HEK293 (cell line): ENCODE measurements around the gene ZNF223.

ENCODE experiments used
- EGR2 ChIP-seq: fragments of 450-650 bp; formaldehyde crosslinking; IDR thresholded peaks from 2 replicates; pipeline ENCODE4 v1.5.1; 2016; ENCODE audit warnings: low read depth, missing biosample characterization, missing genetic modification characterization
- GLI4 ChIP-seq: fragments of 450-650 bp; formaldehyde crosslinking; IDR thresholded peaks from 2 replicates; pipeline ENCODE4 v1.5.1; 2016; ENCODE audit warnings: missing biosample characterization, missing genetic modification characterization
- ZFP3 ChIP-seq: fragments of 450-650 bp; formaldehyde crosslinking; IDR thresholded peaks from 2 replicates; pipeline ENCODE4 v1.5.1; 2016; ENCODE audit warnings: low read depth, missing biosample characterization, missing genetic modification characterization
- ZNF155 ChIP-seq: fragments of 450-650 bp; formaldehyde crosslinking; IDR thresholded peaks from 2 replicates; pipeline ENCODE4 v1.5.1; 2016; ENCODE audit warnings: missing biosample characterization, missing genetic modification characterization
- ZNF19 ChIP-seq: fragments of 450-650 bp; formaldehyde crosslinking; IDR thresholded peaks from 2 replicates; pipeline ENCODE4; 2016; ENCODE audit warnings: missing biosample characterization, missing genetic modification characterization, low read depth
- ZNF394 ChIP-seq: fragments of 450-650 bp; formaldehyde crosslinking; IDR thresholded peaks from 2 replicates; pipeline ENCODE4 v1.5.1; 2016; ENCODE audit warnings: missing biosample characterization, missing genetic modification characterization, mild to moderate bottlenecking, moderate library complexity, borderline replicate concordance
- ZNF510 ChIP-seq: fragments of 450-650 bp; formaldehyde crosslinking; IDR thresholded peaks from 2 replicates; pipeline ENCODE4 v1.5.1; 2018; ENCODE audit warnings: mild to moderate bottlenecking, missing genetic modification characterization, missing biosample characterization; ENCODE audit not compliant: insufficient replicate concordance
- ZNF549 ChIP-seq: fragments of 450-650 bp; IDR thresholded peaks from 2 replicates; pipeline ENCODE4 v1.5.1; 2018; ENCODE audit warnings: missing biosample characterization, missing genetic modification characterization, mild to moderate bottlenecking, inconsistent platforms, moderate library complexity
- ZNF610 ChIP-seq: fragments of 450-650 bp; formaldehyde crosslinking; IDR thresholded peaks from 2 replicates; pipeline ENCODE4 v1.5.1; 2016; ENCODE audit warnings: missing biosample characterization, missing genetic modification characterization, borderline replicate concordance
- ZNF626 ChIP-seq: fragments of 450-650 bp; sonication (Bioruptor Pico); formaldehyde crosslinking; IDR thresholded peaks from 2 replicates; pipeline ENCODE4 v1.5.1; 2018; ENCODE audit warnings: missing biosample characterization, missing genetic modification characterization, inconsistent platforms
- ZNF777 ChIP-seq: fragments of 450-650 bp; formaldehyde crosslinking; IDR thresholded peaks from 2 replicates; pipeline ENCODE4 v1.5.1; 2017; ENCODE audit warnings: missing biosample characterization, missing genetic modification characterization, borderline replicate concordance
- ZNF792 ChIP-seq: fragments of 450-650 bp; formaldehyde crosslinking; IDR thresholded peaks from 2 replicates; pipeline ENCODE4 v1.5.1; 2016; ENCODE audit warnings: missing biosample characterization, missing genetic modification characterization
- TF ChIP-seq, protein P1 (sequence below): fragments of 450-650 bp; formaldehyde crosslinking; IDR thresholded peaks from 2 replicates; pipeline ENCODE4 v1.5.1; 2016; ENCODE audit warnings: missing biosample characterization, missing genetic modification characterization
- TF ChIP-seq, protein P2 (sequence below): fragments of 450-650 bp; formaldehyde crosslinking; IDR thresholded peaks from 2 replicates; pipeline ENCODE4 v1.5.1; 2017; ENCODE audit warnings: missing biosample characterization, mild to moderate bottlenecking, missing genetic modification characterization, moderate library complexity
- TF ChIP-seq, protein P3 (sequence below): fragments of 450-650 bp; formaldehyde crosslinking; IDR thresholded peaks from 2 replicates; pipeline ENCODE4 v1.5.1; 2017; ENCODE audit warnings: missing biosample characterization, missing genetic modification characterization
- TF ChIP-seq, protein P4 (sequence below): fragments of 450-650 bp; formaldehyde crosslinking; IDR thresholded peaks from 2 replicates; pipeline ENCODE4 v1.5.1; 2016; ENCODE audit warnings: missing biosample characterization, missing genetic modification characterization
- TF ChIP-seq, protein P5 (sequence below): fragments of 450-650 bp; formaldehyde crosslinking; IDR thresholded peaks from 2 replicates; pipeline ENCODE4 v1.5.0; 2017; ENCODE audit warnings: missing biosample characterization, missing genetic modification characterization, borderline replicate concordance
- TF ChIP-seq, protein P6 (sequence below): fragments of 450-650 bp; formaldehyde crosslinking; IDR thresholded peaks from 2 replicates; pipeline ENCODE4 v1.5.1; 2016; ENCODE audit warnings: missing biosample characterization, missing genetic modification characterization, borderline replicate concordance

Gene ZNF223

DNA sequence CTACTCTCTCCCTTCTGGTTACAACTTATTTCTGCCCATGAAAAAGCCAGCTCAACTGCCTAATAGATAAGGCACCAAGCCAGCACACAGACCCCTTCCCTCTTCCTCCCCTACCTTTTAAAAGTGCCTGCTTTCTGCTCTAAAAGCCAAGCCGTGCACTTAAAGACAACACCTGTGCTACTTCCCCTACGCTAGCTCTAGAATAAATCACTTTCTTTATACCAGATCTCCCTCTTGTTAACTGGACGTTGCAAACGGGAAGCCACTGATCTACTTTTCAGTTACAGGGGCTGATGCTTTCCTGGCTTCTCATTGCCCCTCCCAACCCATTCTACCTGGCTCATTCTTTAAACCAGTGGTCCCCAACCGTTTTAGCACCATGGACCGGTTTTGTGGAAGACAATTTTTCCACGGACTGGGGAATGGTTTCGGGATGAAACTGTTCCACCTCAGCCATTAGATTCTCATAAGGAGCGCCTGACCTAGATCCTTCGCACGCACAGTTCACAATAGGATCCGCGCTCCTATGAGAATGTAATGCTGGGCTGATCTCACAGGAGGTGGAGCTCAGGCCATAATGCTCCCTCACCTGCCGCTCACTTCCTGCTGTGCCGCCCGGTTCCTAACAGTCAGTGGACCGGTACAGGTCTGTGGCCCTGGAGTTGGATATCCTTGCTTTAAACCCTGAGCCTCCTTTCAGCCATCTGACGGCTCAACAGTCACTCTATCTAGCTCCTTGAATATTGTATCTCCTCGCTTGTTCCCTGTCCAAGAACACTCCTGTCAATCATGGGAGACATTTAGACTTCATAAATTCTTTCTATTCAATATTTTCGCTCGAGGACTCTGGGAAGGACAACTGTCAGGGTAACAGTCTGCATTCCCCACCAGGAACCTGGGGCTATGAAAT lies 841 bp upstream of the ZNF223 start (continued):
- TF ChIP-seq ZNF155 (tag by site-specific recombination) (no peak; the same call in 1 of the 2 replicates), ZNF19 (tag by site-specific recombination) (no peak), ZFP3 (no peak), ZNF777 (tag by site-specific recombination) (no peak), ZNF626 (tag by site-specific recombination) (no peak), ZNF394 (tag by site-specific recombination) (no peak), ZNF610 (tag by site-specific recombination) (no peak), EGR2 (tag by site-specific recombination) (no peak), GLI4 (no peak), ZNF792 (tag by site-specific recombination) (no peak), ZNF549 (tag by site-specific recombination) (peak; percentile 95), ZNF510 (tag by site-specific recombination) (no peak)
- TF ChIP-seq, protein P1, sequence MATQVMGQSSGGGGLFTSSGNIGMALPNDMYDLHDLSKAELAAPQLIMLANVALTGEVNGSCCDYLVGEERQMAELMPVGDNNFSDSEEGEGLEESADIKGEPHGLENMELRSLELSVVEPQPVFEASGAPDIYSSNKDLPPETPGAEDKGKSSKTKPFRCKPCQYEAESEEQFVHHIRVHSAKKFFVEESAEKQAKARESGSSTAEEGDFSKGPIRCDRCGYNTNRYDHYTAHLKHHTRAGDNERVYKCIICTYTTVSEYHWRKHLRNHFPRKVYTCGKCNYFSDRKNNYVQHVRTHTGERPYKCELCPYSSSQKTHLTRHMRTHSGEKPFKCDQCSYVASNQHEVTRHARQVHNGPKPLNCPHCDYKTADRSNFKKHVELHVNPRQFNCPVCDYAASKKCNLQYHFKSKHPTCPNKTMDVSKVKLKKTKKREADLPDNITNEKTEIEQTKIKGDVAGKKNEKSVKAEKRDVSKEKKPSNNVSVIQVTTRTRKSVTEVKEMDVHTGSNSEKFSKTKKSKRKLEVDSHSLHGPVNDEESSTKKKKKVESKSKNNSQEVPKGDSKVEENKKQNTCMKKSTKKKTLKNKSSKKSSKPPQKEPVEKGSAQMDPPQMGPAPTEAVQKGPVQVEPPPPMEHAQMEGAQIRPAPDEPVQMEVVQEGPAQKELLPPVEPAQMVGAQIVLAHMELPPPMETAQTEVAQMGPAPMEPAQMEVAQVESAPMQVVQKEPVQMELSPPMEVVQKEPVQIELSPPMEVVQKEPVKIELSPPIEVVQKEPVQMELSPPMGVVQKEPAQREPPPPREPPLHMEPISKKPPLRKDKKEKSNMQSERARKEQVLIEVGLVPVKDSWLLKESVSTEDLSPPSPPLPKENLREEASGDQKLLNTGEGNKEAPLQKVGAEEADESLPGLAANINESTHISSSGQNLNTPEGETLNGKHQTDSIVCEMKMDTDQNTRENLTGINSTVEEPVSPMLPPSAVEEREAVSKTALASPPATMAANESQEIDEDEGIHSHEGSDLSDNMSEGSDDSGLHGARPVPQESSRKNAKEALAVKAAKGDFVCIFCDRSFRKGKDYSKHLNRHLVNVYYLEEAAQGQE (tag by site-specific recombination) = no peak
- TF ChIP-seq, protein P2, sequence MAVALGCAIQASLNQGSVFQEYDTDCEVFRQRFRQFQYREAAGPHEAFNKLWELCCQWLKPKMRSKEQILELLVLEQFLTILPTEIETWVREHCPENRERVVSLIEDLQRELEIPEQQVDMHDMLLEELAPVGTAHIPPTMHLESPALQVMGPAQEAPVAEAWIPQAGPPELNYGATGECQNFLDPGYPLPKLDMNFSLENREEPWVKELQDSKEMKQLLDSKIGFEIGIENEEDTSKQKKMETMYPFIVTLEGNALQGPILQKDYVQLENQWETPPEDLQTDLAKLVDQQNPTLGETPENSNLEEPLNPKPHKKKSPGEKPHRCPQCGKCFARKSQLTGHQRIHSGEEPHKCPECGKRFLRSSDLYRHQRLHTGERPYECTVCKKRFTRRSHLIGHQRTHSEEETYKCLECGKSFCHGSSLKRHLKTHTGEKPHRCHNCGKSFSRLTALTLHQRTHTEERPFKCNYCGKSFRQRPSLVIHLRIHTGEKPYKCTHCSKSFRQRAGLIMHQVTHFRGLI (tag by site-specific recombination) = no peak
- TF ChIP-seq, protein P3, sequence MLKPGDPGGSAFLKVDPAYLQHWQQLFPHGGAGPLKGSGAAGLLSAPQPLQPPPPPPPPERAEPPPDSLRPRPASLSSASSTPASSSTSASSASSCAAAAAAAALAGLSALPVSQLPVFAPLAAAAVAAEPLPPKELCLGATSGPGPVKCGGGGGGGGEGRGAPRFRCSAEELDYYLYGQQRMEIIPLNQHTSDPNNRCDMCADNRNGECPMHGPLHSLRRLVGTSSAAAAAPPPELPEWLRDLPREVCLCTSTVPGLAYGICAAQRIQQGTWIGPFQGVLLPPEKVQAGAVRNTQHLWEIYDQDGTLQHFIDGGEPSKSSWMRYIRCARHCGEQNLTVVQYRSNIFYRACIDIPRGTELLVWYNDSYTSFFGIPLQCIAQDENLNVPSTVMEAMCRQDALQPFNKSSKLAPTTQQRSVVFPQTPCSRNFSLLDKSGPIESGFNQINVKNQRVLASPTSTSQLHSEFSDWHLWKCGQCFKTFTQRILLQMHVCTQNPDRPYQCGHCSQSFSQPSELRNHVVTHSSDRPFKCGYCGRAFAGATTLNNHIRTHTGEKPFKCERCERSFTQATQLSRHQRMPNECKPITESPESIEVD (tag by site-specific recombination) = no peak
- TF ChIP-seq, protein P4, sequence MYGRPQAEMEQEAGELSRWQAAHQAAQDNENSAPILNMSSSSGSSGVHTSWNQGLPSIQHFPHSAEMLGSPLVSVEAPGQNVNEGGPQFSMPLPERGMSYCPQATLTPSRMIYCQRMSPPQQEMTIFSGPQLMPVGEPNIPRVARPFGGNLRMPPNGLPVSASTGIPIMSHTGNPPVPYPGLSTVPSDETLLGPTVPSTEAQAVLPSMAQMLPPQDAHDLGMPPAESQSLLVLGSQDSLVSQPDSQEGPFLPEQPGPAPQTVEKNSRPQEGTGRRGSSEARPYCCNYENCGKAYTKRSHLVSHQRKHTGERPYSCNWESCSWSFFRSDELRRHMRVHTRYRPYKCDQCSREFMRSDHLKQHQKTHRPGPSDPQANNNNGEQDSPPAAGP = no peak
- TF ChIP-seq, protein P5, sequence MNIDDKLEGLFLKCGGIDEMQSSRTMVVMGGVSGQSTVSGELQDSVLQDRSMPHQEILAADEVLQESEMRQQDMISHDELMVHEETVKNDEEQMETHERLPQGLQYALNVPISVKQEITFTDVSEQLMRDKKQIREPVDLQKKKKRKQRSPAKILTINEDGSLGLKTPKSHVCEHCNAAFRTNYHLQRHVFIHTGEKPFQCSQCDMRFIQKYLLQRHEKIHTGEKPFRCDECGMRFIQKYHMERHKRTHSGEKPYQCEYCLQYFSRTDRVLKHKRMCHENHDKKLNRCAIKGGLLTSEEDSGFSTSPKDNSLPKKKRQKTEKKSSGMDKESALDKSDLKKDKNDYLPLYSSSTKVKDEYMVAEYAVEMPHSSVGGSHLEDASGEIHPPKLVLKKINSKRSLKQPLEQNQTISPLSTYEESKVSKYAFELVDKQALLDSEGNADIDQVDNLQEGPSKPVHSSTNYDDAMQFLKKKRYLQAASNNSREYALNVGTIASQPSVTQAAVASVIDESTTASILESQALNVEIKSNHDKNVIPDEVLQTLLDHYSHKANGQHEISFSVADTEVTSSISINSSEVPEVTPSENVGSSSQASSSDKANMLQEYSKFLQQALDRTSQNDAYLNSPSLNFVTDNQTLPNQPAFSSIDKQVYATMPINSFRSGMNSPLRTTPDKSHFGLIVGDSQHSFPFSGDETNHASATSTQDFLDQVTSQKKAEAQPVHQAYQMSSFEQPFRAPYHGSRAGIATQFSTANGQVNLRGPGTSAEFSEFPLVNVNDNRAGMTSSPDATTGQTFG = no peak
- TF ChIP-seq, protein P6, sequence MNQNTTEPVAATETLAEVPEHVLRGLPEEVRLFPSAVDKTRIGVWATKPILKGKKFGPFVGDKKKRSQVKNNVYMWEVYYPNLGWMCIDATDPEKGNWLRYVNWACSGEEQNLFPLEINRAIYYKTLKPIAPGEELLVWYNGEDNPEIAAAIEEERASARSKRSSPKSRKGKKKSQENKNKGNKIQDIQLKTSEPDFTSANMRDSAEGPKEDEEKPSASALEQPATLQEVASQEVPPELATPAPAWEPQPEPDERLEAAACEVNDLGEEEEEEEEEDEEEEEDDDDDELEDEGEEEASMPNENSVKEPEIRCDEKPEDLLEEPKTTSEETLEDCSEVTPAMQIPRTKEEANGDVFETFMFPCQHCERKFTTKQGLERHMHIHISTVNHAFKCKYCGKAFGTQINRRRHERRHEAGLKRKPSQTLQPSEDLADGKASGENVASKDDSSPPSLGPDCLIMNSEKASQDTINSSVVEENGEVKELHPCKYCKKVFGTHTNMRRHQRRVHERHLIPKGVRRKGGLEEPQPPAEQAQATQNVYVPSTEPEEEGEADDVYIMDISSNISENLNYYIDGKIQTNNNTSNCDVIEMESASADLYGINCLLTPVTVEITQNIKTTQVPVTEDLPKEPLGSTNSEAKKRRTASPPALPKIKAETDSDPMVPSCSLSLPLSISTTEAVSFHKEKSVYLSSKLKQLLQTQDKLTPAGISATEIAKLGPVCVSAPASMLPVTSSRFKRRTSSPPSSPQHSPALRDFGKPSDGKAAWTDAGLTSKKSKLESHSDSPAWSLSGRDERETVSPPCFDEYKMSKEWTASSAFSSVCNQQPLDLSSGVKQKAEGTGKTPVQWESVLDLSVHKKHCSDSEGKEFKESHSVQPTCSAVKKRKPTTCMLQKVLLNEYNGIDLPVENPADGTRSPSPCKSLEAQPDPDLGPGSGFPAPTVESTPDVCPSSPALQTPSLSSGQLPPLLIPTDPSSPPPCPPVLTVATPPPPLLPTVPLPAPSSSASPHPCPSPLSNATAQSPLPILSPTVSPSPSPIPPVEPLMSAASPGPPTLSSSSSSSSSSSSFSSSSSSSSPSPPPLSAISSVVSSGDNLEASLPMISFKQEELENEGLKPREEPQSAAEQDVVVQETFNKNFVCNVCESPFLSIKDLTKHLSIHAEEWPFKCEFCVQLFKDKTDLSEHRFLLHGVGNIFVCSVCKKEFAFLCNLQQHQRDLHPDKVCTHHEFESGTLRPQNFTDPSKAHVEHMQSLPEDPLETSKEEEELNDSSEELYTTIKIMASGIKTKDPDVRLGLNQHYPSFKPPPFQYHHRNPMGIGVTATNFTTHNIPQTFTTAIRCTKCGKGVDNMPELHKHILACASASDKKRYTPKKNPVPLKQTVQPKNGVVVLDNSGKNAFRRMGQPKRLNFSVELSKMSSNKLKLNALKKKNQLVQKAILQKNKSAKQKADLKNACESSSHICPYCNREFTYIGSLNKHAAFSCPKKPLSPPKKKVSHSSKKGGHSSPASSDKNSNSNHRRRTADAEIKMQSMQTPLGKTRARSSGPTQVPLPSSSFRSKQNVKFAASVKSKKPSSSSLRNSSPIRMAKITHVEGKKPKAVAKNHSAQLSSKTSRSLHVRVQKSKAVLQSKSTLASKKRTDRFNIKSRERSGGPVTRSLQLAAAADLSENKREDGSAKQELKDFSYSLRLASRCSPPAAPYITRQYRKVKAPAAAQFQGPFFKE = no peak
